HG02571 (cell line): ENCODE results near the gene PAIP2B.

ENCODE experiments used
- ATAC-seq: cut with Tn5 transposase; IDR thresholded peaks from one replicate; pipeline ENCODE4 v1.9.1; 2021; ENCODE audit warnings: mild to moderate bottlenecking, moderate library complexity; ENCODE audit not compliant: unreplicated experiment

Gene PAIP2B

GRCh38 chr2:71154798-71155197 is 72.1 kb downstream of the PAIP2B start:
- ATAC-seq = no peak

GRCh38 chr2:71154279-71154678 is 72.6 kb downstream of the PAIP2B start:
- no peak for ATAC-seq

GRCh38 chr2:71153585-71154224 is 73.2 kb downstream of the PAIP2B start:
- no peak for ATAC-seq

GRCh38 chr2:71151620-71152019 is 75.3 kb downstream of the PAIP2B start:
- ATAC-seq = no peak

GRCh38 chr2:71150082-71150816 is 76.7 kb downstream of the PAIP2B start:
- no peak for ATAC-seq

- no peak for ATAC-seq
These were observed 78.3 kb downstream of the PAIP2B start for GRCh38 chr2:71148506-71149063.

- no peak for ATAC-seq
These were observed 83.1 kb downstream of the PAIP2B start for GRCh38 chr2:71143782-71144181.

- ATAC-seq = no peak
These were observed 90.7 kb downstream of the PAIP2B start for GRCh38 chr2:71136174-71136573.

- ATAC-seq = no peak
These were observed 93.3 kb downstream of the PAIP2B start for GRCh38 chr2:71133603-71134002.
